BJ (cell line): ENCODE data around the gene UROC1. TPM values are rescaled to one million over a fixed set of nuclear protein-coding genes. Genes with fewer than 3 reads are reported as not detected.

Experiments used
- CTCF ChIA-PET: fragments of 350-600 bp; formaldehyde crosslinking; extraction: SDS; loops from one replicate; lab custom pipeline; 2021; ENCODE audit warnings: antibody characterized with exemption, inconsistent platforms; lab: Yijun Ruan, JAX
- POLR2A ChIA-PET: fragments of 300-600 bp; sonication (Branson Sonifier 250); formaldehyde crosslinking; extraction: SDS; loops from one replicate; lab custom pipeline; 2021; ENCODE audit warnings: antibody characterized with exemption; lab: Charles Lee
- DNase-seq: peaks from one replicate; pipeline ENCODE4 v3.0.0-alpha.2; 2011; ENCODE audit warnings: low read depth
- H3K27me3 ChIP-seq: 2 replicates; pipeline ENCODE4 v1.6.0; 2011; ENCODE audit warnings: low read length; ENCODE audit not compliant: control insufficient read depth, insufficient read depth
- H3K36me3 ChIP-seq: 2 replicates; pipeline ENCODE4 v1.5.1; 2011; ENCODE audit warnings: low read length; ENCODE audit not compliant: control insufficient read depth, insufficient read depth
- H3K4me3 ChIP-seq: 2 replicates; pipeline ENCODE4 v1.5.1; 2011; ENCODE audit warnings: low read depth, mild to moderate bottlenecking, control low read depth, low read length
- polyA plus RNA-seq: library from polyadenylated mRNA; depleted of rRNA; stranded (reverse); fragments of >200 nt; gene quantifications from 2 replicates; pipeline ENCODE4 v1.2.3, GENCODE V29; 2011
- TF ChIP-seq, protein P1 (sequence below): IDR thresholded peaks from 2 replicates; pipeline ENCODE4 v1.5.1; 2011; ENCODE audit warnings: low read depth, mild to moderate bottlenecking, control low read depth, inconsistent platforms, low read length, moderate library complexity; ENCODE audit not compliant: insufficient read depth

UROC1 gene
- polyA plus RNA-seq, 1 experiment = not detected

DNA sequence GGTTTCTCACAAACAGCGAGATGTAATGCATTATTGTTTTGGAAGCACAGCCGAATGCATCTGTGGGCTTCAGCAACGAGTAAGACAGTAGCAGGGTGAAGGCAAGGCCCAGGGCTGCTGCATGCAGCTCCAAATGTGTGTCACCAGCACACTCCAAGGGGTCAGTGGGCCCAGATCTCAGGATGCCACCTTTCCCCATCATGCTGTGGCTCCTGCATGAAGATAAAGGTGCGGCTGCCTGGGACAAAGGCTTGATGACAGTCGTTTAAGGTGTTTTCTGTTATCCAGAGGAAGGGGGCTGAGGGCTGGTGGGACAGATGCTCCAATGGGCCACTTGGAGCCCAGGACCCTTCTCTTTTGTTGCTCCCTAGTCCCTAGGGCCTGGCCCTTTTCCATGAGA lies 28.0 kb upstream of the UROC1 start:
- Histone ChIP-seq H3K4me3 (no peak overlapping the region), H3K27me3 (peaks cover 14% of the 10 kb centered on the region), H3K36me3 (no peaks in the 10 kb centered on the region)
- TF ChIP-seq, protein P1, sequence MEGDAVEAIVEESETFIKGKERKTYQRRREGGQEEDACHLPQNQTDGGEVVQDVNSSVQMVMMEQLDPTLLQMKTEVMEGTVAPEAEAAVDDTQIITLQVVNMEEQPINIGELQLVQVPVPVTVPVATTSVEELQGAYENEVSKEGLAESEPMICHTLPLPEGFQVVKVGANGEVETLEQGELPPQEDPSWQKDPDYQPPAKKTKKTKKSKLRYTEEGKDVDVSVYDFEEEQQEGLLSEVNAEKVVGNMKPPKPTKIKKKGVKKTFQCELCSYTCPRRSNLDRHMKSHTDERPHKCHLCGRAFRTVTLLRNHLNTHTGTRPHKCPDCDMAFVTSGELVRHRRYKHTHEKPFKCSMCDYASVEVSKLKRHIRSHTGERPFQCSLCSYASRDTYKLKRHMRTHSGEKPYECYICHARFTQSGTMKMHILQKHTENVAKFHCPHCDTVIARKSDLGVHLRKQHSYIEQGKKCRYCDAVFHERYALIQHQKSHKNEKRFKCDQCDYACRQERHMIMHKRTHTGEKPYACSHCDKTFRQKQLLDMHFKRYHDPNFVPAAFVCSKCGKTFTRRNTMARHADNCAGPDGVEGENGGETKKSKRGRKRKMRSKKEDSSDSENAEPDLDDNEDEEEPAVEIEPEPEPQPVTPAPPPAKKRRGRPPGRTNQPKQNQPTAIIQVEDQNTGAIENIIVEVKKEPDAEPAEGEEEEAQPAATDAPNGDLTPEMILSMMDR = no peak
- DNase-seq = no peak
- ChIA-PET POLR2A (no interaction called here), CTCF (interaction anchor here (1.0 to 2.2 kb wide), 2 partner anchors 165 to 999 kb away, joined by 3 to 6 read pairs; no protein-coding TSS in a partner anchor)

DNA sequence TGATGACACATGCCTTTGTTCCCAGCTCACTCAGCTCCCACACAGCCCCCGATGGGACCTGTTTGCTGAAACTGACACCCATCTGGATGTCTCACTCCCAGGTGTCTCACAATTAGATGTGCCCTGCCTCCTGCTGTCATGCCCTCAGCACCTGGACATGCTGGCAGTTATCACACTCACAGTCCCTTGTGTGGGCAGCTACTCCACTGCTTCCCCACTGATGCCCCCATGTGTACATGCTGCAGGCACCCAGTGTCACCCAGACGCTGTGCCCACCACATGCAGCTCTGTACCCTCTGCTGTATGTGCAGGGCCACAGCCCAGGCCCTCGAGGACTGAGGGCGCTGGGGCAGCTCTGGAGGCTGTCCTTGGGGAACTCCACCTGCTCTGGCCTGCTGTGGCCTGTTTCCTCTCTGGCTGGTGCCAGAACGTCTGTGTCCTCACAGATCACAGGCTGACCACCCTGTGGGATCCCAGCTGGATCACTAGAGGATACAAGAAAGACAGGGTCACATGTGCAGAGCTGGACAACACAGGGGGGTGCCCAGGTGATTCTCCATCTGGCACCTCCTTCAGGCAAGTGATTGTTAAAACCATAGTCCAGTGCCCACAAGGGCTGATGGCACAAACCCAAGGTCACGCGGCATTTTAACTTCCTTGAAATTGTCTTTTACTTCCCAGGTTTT lies 27.2 kb upstream of the UROC1 start:
- DNase-seq = no peak
- ChIA-PET CTCF (interaction anchor here (0.9 to 2.2 kb wide), 4 partner anchors 11 to 1000 kb away, joined by 3 to 6 read pairs (median 4); no protein-coding TSS in a partner anchor), POLR2A (no interaction called here)
- Histone ChIP-seq H3K27me3 (peaks cover 14% of the 10 kb centered on the region), H3K36me3 (no peaks in the 10 kb centered on the region), H3K4me3 (no peak overlapping the region)
- TF ChIP-seq, protein P1 = no peak

DNA sequence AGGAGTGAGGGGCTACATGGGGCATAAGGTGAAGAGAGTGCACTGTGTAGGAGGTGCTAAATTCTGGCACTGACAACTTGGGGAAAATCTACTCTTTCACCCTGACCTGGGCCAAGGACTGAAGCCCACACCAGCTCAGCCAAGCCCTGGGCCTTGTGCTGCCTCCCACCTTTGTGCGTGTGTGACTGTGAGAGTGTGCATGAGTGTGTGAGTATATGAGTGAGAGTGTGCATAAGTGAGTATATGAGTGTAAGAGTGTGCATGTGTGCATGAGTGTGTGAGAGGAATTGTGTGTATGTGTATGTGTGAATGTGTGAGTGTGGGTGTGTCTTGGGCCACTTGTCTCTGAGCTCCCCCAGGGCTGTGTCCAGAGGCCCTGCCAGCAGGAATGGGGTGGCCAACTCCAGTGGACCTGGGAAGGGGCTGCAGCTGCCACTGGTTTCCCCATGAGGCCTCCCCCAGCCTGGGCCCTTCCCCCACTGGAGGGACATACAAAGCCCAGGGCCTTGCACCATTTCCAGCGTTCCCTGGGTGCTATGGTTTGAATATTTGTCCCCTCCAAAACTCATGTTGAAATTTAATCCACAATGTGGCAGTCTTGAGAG lies 26.0 kb upstream of the UROC1 start:
- TF ChIP-seq, protein P1 = no peak
- CTCF ChIA-PET = interaction anchor here (1.3 to 2.2 kb wide), 2 partner anchors 12 to 1001 kb away, joined by 4 to 6 read pairs; no protein-coding TSS in a partner anchor
- H3K36me3 ChIP-seq = no peaks in the 10 kb centered on the region
- POLR2A ChIA-PET = no interaction called here
- H3K4me3 ChIP-seq = no peak overlapping the region
- DNase-seq = no peak
- peaks cover 14% of the 10 kb centered on the region for H3K27me3 ChIP-seq

DNA sequence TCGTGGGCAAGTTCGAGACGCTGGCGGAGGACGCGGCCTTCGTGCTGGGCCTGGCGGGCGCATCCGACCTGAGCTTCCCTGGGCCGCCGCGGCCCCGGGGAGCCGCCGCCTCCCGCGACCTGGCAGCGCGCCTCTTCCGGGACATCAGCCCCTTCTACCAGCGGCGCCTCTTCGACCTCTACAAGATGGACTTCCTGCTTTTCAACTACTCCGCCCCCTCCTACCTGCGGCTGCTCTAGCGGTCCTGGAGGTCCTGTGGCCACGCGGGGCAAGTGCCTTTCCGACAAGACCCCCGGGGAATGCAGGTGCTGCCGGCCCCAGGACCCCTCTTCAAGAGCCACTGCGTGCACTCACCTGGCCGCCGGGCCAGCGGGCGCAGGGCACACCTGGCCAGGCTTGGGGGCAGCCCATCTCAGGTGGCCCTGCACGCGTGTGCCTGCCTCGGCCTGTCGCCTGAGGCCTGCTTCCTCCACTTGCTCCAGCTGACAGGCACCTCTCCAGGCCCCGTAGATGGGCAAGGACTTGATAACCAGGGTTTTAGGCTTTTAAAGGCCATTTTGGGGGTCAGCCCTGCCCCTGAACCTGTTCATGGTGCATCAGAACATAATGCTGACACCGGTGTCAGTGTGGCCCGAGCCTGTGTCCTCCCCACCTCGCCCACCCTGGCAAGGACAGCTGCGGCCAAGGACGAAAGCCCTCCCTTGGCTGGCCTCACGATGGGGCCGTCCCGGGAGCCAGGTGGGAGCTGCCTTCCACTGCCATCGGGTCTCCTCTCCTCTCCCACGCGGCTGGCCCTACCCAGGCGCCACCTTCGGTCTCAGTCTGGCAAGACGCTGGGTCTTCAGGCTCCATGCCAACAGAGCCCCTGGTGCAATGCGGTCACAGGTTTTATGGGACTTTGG lies 25.0 kb upstream of the UROC1 start:
- Histone ChIP-seq H3K27me3 (peaks cover 11% of the 10 kb centered on the region), H3K4me3 (no peak overlapping the region), H3K36me3 (no peaks in the 10 kb centered on the region)
- ChIA-PET POLR2A (no interaction called here), CTCF (no interaction called here)
- DNase-seq = no peak
- TF ChIP-seq, protein P1 = no peak
